RCC 7860 (cell line): ENCODE measurements around the gene DRC1.

ENCODE experiments used
- DNase-seq: peaks from one replicate; pipeline ENCODE4 v3.0.0-alpha.2; 2015; ENCODE audit warnings: low spot score
- FAIRE-seq: peaks from 2 replicates; lab custom pipeline; 2012; peaks lifted over from hg19 to GRCh38; lab: Jason Lieb, UNC

The DRC1 gene

DNA sequence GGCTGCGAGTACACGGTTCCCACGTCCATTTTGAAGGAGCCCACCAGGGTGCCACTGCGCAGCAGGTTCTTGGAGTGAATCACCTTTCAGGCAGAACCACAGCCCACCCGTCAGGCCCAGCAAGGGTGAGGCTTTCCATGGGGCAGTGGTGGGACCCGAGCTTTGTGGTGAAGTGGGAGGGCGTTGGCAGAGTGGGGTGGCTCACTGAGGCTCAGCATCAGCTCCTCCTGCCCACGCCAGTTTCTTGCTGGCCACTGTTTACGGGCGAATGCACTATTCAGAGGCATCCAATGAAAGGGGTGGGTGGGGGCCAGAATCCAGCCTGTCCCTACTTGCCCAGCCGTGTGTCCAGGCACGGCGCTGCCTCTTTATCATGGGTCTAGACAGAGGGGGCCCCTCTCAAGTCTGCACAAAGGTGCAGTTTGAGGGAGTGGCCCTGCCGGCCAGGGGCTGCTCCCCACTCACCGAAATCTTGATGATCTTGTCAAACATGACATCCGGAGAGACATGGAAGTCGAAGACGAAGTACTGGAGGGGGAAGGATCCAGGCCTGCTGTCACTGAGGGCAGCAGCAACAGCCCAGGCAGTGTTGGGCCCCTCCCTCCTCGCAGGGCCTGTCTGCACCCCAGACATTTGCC, 87.6 kb downstream of the DRC1 start:
- FAIRE-seq (no peak), DNase-seq (no peak)

DNA sequence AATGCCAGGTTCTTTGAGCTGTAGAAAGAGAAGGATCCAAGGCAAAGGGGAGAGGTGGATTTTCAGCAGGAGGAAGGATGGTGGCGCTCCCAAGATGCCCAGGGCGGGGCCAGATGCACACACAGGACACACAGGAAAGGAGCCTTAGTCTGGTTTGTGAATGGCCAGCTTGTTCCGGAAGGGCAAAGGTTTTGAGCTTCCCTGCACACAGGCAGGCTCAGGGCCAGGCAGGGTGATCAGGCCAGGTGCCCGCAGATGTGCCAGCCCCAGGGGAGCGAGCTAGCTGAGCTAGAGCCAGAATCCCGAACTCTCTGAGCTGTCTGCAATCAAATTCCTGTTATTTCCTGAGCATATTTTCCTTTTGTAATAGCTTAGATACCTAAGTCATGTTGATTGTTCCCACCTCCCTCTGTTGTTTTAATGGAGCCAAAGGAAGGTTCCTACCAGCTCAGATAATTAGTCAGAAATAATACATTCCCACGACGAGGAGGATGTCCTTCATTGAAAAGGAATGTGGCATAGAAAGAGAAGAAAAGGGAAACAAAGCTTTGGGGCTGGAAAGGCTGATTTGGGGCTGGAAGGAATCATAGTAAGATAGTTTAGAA, 89.9 kb downstream of the DRC1 start:
- no peak for DNase-seq
- no peak for FAIRE-seq

DNA sequence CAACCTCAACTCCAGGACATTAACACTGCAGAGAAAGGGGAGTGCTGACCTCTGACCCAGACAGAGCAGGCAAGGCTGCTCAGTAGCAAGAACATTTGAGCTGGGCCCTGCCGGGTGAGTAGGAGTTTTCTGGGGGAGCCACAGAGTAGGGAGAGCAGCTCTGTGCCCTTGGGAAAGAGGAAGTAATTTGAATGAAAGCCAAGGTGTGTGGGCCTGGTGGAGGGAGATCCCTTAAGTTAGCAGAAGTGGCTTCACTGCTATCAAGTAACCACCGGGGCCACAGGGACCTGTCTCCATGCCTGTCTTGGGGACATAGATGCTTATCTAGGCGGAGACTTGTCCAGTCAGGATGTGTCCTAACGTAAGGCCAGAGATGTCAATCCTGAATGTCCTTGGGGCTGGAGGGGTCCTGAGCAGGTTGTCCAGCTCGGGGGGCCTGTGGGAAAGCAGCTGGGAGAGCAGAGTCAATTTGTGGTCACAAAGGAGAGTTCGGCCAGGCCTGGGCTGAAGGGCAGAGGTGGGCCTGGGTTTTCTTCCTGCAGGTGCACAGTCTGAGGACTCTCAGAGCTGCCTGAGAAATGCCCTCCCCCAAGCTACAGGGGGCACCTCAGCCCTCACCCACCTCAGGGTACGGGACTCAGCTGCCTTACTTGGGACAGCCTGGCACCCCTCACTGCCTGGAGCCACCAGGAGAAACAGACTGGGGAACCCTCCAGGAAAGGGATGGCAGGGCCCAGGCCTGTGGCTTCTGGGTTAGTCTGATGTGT, 91.2 kb downstream of the DRC1 start:
- no peak for FAIRE-seq
- DNase-seq = no peak

DNA sequence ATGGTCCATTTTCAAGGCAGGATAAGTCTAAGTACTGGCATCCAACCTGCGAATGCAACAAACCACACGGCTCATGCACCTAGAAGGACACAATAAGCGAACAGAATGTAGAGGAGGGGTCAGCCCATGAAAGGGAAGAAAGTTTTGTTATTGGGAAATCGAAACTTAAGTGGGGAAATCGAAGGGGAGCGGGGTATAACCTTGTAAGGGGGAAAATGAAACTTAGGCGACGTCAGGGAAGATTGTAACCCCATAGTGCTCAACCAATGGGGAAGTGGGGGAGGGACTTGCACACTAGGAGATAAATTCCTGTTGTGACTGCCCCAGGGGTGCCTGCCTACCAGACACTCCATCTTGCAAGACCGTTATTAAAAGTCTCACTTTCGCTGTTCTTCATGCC, 91.8 kb downstream of the DRC1 start:
- DNase-seq (no peak), FAIRE-seq (no peak)

DNA sequence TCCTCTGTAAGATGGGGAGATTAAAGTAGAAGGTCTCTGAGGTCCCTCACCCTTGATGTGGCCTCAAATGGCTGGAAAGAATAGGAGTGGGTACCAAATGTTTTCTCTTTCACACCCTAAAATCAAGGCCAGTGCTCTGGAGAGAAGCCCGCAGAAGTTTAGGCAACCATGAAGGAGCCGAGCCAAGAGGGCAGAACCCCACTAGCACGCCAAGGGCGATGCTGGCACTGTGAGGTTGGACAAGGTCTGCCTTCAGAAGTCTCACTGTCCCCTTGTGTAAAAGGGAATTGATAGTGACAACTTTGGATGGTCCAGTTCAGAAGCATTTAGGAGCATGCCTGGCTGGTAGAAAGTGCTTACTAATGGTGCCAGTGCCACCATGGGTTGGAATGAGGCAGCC, 92.5 kb downstream of the DRC1 start:
- FAIRE-seq (no peak), DNase-seq (no peak)

DNA sequence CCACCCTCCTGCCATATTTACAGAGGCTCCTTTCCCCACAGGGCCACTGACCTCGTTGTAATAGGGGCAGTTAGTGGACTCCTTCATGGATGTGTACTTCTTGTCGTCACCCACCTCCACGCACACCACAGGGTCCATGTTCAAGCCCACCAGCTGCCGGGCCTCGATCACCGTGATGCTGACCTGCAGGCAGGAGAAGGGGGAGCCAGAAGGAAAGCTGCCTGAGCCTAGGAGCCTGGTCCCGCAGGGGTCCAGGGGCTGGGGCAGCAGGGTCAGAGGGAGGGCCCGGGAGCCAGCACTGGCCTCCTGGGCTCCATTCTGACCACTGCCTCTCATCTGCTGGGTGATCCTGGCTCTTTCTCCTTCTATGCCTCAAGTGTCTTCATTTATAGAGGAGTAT, 93.2 kb downstream of the DRC1 start:
- FAIRE-seq (no peak), DNase-seq (no peak)

DNA sequence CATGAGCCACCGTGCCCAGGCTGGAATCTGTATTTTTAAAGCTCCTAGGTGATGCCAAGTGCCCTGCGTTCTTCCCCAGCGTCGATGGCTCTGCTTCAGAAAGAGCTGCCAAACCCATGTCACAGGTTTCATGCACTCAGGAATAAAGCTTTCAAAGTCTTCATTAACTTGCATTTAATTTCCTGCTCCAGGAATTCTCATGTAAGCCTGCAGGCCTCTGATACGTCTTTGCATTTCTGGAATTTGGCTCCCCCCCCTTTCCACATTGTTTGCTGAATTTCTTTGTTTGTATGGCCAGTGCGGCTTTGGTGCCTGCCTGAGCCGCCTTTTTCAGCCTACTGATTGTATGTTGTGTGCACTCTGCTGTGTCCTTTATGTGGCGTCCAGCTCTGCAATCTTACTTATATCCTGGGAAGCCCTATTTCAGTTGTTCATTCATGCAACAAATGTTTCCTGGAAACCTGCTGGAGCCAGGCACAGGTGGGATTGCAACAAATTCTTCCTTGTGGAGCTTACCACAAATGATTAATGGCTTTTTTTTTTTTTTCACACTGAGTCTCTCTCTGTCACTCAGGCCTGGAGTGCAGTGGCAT, 94.1 kb downstream of the DRC1 start:
- FAIRE-seq (peak; percentile 51), DNase-seq (peak; percentile 32)

DNA sequence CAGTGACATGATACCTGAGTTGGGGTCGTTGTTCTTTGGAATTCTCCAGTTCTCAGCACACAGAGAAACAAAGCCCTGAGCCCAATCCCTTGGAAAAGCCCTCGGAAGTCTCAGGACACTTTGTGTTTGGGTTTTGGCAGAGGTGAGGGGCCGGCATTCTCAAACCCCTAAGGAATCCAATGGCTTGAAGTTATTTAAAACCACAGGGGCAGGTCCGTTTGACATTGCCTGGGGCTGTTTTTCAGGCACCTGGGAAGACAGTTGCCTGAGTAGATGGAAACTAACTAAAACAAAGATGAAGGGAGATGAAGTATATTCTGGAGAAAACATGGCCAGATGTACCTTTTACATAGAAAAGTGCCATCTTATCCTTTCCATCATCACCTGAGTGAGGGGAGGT, 98.7 kb downstream of the DRC1 start:
- no peak for FAIRE-seq

DNA sequence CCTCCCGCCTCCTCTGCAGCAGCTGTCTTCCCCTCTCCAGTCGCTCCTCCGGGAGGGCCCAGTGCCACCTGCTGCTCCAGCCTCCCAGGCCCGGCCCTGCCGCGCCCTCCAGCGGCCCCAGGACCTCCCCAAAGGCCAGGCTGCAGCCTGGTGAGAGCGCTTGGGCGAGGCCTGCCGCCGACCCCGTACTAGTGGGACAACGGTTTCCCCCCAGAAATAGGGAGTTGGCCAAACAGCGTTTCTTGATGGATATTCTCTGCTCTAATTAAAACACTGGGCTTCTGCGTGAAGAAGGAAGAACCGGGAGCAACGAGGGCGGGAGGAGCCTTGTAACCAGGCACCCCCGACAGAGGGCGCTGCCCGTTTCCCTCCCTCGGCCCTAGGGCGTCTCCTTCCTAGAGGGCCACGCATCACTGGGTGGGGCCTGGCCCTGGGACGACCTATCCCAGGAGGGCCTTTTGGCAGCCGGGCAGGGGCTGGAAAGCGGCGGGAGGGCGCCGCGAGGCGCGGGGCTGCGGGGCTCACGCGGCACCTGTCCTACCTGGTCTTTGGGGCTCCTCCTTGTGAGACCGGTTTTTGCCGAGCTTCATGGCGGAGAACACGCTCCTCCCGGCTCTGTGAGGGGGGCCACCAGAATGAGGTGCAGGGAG, 101.6 kb downstream of the DRC1 start:
- FAIRE-seq (no peak), DNase-seq (peak; percentile 13)

More for the DNA sequence above, 98.7 kb downstream of the DRC1 start:
- no peak for DNase-seq

DNA sequence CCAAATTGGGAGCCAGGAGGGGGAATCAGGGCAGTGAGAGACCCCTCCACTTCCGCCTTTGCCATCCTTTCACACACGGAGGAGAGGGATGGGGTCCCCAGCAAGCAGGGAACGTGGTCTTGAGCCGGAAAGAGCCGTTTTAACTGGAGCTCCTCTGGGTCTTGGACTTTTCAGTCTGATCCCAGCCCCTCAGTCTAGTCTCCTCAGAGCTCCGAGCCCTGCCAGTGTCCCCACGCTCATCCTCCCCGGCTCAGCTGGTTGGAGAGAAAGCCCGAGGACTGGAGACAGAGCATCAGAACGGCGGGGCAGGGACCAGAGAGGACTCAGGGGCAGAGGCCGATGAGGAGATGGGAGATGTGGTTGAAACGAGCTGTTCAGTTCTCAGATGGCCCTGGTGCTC, 102.3 kb downstream of the DRC1 start:
- DNase-seq (no peak), FAIRE-seq (no peak)

DNA sequence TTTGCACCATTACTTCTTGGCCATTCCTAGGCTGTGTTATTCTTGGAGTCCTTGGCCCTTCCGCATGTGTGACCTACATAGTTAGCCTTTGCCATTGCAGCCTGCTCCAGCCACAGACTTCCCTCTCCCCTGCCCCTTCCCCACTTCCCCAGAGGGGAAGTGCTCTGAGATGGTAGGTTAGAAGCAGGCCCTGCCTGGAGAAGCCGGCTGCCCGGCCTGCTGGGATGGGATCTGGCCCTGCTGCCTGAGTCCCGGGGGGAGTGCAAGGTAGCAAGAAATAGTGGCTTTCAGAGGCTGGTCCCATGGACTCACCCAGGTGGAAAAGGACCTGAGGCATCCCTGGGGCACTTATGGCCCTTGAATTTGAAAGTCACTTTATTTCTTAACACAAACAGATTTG, 104.6 kb downstream of the DRC1 start:
- FAIRE-seq (no peak), DNase-seq (no peak)
